K562 (cell line): ENCODE measurements around the gene SFMBT2.

ENCODE experiments used
- CC2D1A ChIP-seq: fragments of 450-650 bp; IDR thresholded peaks from 2 replicates; pipeline ENCODE4 v1.6.1; 2017; ENCODE audit warnings: mild to moderate bottlenecking
- JUNB ChIP-seq: fragments of 450-650 bp; formaldehyde crosslinking; conservative IDR thresholded peaks from 2 replicates; pipeline ENCODE4 v1.4.0; 2020; ENCODE audit warnings: mild to moderate bottlenecking
- MAFK ChIP-seq: IDR thresholded peaks from 2 replicates; pipeline ENCODE4 v1.6.1; 2011; ENCODE audit warnings: low read length, improper control_type of control experiment
- SMAD3 ChIP-seq: fragments of 450-650 bp; formaldehyde crosslinking; conservative IDR thresholded peaks from 2 replicates; pipeline ENCODE4 v1.4.0; 2020; ENCODE audit warnings: mild to moderate bottlenecking
- SP2 ChIP-seq: IDR thresholded peaks from 2 replicates; pipeline ENCODE4 v1.6.1; 2011; ENCODE audit warnings: mild to moderate bottlenecking, low read depth, low read length, moderate library complexity; ENCODE audit not compliant: poor library complexity, severe bottlenecking; ENCODE audit errors: extremely low read depth
- TF ChIP-seq, protein P1 (sequence below), 3 experiments: IDR thresholded peaks in 2 of 3; conservative IDR thresholded peaks in 1 of 3; 2 replicates each; pipeline ENCODE4 v1.5.1; 2011 to 2012; ENCODE audit warnings: low read length in 3 of 3, mild to moderate bottlenecking in 3 of 3, control low read depth in 2 of 3, improper control_type of control experiment in 1 of 3, inconsistent platforms in 1 of 3, low read depth in 1 of 3, mixed read lengths in 1 of 3, moderate library complexity in 1 of 3; ENCODE audit not compliant: insufficient read depth in 2 of 3

DNA sequence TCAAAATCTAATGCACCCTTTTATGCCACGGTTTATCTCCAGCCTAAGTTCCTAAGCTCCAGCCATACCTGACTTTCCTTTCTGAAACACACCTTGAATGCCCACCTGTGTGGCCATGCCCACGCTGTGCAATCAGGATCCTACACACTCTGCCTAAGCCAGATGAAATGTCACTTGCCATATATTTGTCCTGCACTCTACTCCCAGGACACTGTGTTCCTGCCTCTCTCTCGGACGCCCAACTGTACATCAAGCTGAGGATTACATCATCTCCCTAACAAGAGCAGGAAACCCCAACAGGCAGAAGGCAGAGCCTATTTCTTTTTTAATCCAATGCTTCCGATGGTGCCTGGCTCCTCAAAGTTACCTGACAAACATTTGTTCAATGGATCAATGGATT is 214.6 kb downstream of the SFMBT2 start:
- TF ChIP-seq JUNB (CRISPR knock-in tag): no peak
- TF ChIP-seq, protein P1, sequence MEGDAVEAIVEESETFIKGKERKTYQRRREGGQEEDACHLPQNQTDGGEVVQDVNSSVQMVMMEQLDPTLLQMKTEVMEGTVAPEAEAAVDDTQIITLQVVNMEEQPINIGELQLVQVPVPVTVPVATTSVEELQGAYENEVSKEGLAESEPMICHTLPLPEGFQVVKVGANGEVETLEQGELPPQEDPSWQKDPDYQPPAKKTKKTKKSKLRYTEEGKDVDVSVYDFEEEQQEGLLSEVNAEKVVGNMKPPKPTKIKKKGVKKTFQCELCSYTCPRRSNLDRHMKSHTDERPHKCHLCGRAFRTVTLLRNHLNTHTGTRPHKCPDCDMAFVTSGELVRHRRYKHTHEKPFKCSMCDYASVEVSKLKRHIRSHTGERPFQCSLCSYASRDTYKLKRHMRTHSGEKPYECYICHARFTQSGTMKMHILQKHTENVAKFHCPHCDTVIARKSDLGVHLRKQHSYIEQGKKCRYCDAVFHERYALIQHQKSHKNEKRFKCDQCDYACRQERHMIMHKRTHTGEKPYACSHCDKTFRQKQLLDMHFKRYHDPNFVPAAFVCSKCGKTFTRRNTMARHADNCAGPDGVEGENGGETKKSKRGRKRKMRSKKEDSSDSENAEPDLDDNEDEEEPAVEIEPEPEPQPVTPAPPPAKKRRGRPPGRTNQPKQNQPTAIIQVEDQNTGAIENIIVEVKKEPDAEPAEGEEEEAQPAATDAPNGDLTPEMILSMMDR (IDR thresholded peaks at IDR 0.05 in 2 of 3, conservative IDR thresholded peaks at IDR 0.05 in 1 of 3; ENCODE audit: insufficient read depth in 2 of 3, low read depth in 1 of 3, low read length in 3 of 3): no peak
- no peak for TF ChIP-seq MAFK
- TF ChIP-seq SMAD3 (CRISPR knock-in tag): no peak
- no peak for TF ChIP-seq CC2D1A
- no peak for TF ChIP-seq SP2
